SK-N-SH treated with all-trans-retinoic acid at 6 μM for 48 hours (cell line): Measurements from ENCODE around the gene COX19.

Experiments
- ATAC-seq: fragments of 200-7000 bp; cut with Tn5 transposase; 3 replicates; pipeline ENCODE4 v1.9.1; 2020; ENCODE audit warnings: mild to moderate bottlenecking, moderate library complexity
- ARNTL ChIP-seq: fragments of 450-650 bp; formaldehyde crosslinking; IDR thresholded peaks from 2 replicates; pipeline ENCODE4 v1.5.0; 2020; ENCODE audit warnings: low read depth, mild to moderate bottlenecking, moderate library complexity, borderline replicate concordance
- CREB5 ChIP-seq: fragments of 250-450 bp; sonication (Bioruptor Pico); IDR thresholded peaks from 2 replicates; pipeline ENCODE4 v1.5.1; 2020; ENCODE audit warnings: low read depth, mild to moderate bottlenecking, moderate library complexity
- CSDC2 ChIP-seq: fragments of 250-450 bp; sonication (Bioruptor Pico); IDR thresholded peaks from 2 replicates; pipeline ENCODE4 v1.5.0; 2020; ENCODE audit warnings: mild to moderate bottlenecking, moderate library complexity
- CSRNP3 ChIP-seq: fragments of 250-450 bp; sonication (Bioruptor Pico); IDR thresholded peaks from 2 replicates; pipeline ENCODE4 v1.5.1; 2021; ENCODE audit warnings: mild to moderate bottlenecking, moderate library complexity
- GLIS3 ChIP-seq: fragments of 250-450 bp; sonication (Bioruptor Pico); IDR thresholded peaks from 2 replicates; pipeline ENCODE4 v1.5.0; 2020; ENCODE audit warnings: mild to moderate bottlenecking, moderate library complexity
- ISL1 ChIP-seq: fragments of 250-450 bp; sonication (Bioruptor Pico); IDR thresholded peaks from 2 replicates; pipeline ENCODE4 v2.1.2; 2022; ENCODE audit warnings: mild to moderate bottlenecking, moderate library complexity
- OSR1 ChIP-seq: fragments of 250-450 bp; sonication (Bioruptor Pico); IDR thresholded peaks from 2 replicates; pipeline ENCODE4 v1.8.0; 2022; ENCODE audit warnings: moderate library complexity, mild to moderate bottlenecking, inconsistent platforms
- PATZ1 ChIP-seq: fragments of 250-450 bp; sonication (Bioruptor Pico); IDR thresholded peaks from 2 replicates; pipeline ENCODE4 v1.8.0; 2020; ENCODE audit warnings: mild to moderate bottlenecking, moderate library complexity, borderline replicate concordance
- POU6F1 ChIP-seq: fragments of 250-450 bp; sonication (Bioruptor Pico); IDR thresholded peaks from 2 replicates; pipeline ENCODE4 v1.8.0; 2021; ENCODE audit warnings: low read depth, mild to moderate bottlenecking, moderate library complexity, borderline replicate concordance
- PPARA ChIP-seq: fragments of 250-450 bp; sonication (Bioruptor Pico); IDR thresholded peaks from 2 replicates; pipeline ENCODE4 v1.5.0; 2020; ENCODE audit warnings: mild to moderate bottlenecking, borderline replicate concordance
- RARB ChIP-seq: fragments of 250-450 bp; sonication (Bioruptor Pico); IDR thresholded peaks from 2 replicates; pipeline ENCODE4 v1.8.0; 2021; ENCODE audit warnings: mild to moderate bottlenecking, moderate library complexity
- SNAI2 ChIP-seq: fragments of 250-450 bp; sonication (Bioruptor Pico); IDR thresholded peaks from 2 replicates; pipeline ENCODE4 v1.5.0; 2020; ENCODE audit warnings: mild to moderate bottlenecking, moderate library complexity
- TOX ChIP-seq: fragments of 250-450 bp; sonication (Bioruptor Pico); IDR thresholded peaks from 2 replicates; pipeline ENCODE4 v1.8.0; 2021; ENCODE audit warnings: mild to moderate bottlenecking, moderate library complexity, borderline replicate concordance
- TSHZ2 ChIP-seq: fragments of 250-450 bp; sonication (Bioruptor Pico); IDR thresholded peaks from 2 replicates; pipeline ENCODE4 v1.5.0; 2020; ENCODE audit warnings: mild to moderate bottlenecking, moderate library complexity
- ZC3H10 ChIP-seq: fragments of 250-450 bp; sonication (Bioruptor Pico); IDR thresholded peaks from 2 replicates; pipeline ENCODE4 v1.5.1; 2021; ENCODE audit warnings: mild to moderate bottlenecking, moderate library complexity
- ZFP3 ChIP-seq: fragments of 250-450 bp; sonication (Bioruptor Pico); IDR thresholded peaks from 2 replicates; pipeline ENCODE4 v1.5.0; 2020; ENCODE audit warnings: mild to moderate bottlenecking, moderate library complexity
- ZFP30 ChIP-seq: fragments of 450-650 bp; formaldehyde crosslinking; IDR thresholded peaks from 2 replicates; pipeline ENCODE4 v1.5.0; 2022; ENCODE audit warnings: mild to moderate bottlenecking, moderate library complexity
- ZNF565 ChIP-seq: fragments of 450-650 bp; formaldehyde crosslinking; conservative IDR thresholded peaks from 2 replicates; pipeline ENCODE4 v1.5.0; 2020; ENCODE audit warnings: low read depth, mild to moderate bottlenecking, moderate library complexity
- ZNF70 ChIP-seq: fragments of 450-650 bp; formaldehyde crosslinking; IDR thresholded peaks from 2 replicates; pipeline ENCODE4 v1.5.0; 2020; ENCODE audit warnings: mild to moderate bottlenecking, moderate library complexity

The COX19 gene

GRCh38 chr7:977326-978048 lies 2.1 kb upstream of the COX19 start:
- TF ChIP-seq PATZ1 (CRISPR knock-in tag), result no peak
- no peak for TF ChIP-seq CREB5 (CRISPR knock-in tag)
- ATAC-seq, result no peak

GRCh38 chr7:976901-977325 lies 1.6 kb upstream of the COX19 start:
- TF ChIP-seq ARNTL, result no peak
- no peak for TF ChIP-seq CSRNP3 (CRISPR knock-in tag)
- no peak for TF ChIP-seq OSR1 (CRISPR knock-in tag)
- no peak for TF ChIP-seq ZNF70 (CRISPR knock-in tag)
- TF ChIP-seq ZC3H10 (CRISPR knock-in tag), result no peak
- no peak for TF ChIP-seq RARB (CRISPR knock-in tag)
- TF ChIP-seq ZFP30 (CRISPR knock-in tag), result no peak
- no peak for TF ChIP-seq GLIS3 (CRISPR knock-in tag)
- no peak for TF ChIP-seq ZNF565 (CRISPR knock-in tag)
- TF ChIP-seq TOX, result no peak
- TF ChIP-seq SNAI2 (CRISPR knock-in tag), result no peak
- TF ChIP-seq POU6F1, result no peak
- TF ChIP-seq CSDC2 (CRISPR knock-in tag), result no peak
- TF ChIP-seq ISL1, result no peak
- TF ChIP-seq PPARA (CRISPR knock-in tag), result no peak

GRCh38 chr7:975702-976473 lies 539 bp upstream of the COX19 start:
- peak; percentile 1; the same call in 2 of the 3 replicates for ATAC-seq
- TF ChIP-seq OSR1 (CRISPR knock-in tag) (no peak), PPARA (CRISPR knock-in tag) (no peak), ZFP3 (CRISPR knock-in tag) (no peak), TSHZ2 (CRISPR knock-in tag) (no peak), CSRNP3 (CRISPR knock-in tag) (no peak), ARNTL (no peak), CREB5 (CRISPR knock-in tag) (no peak), CSDC2 (CRISPR knock-in tag) (no peak), ISL1 (no peak)

More at GRCh38 chr7:976901-977325, 1.6 kb upstream of the COX19 start:
- ATAC-seq, result no peak
